H9 (cell line): ENCODE data around the gene WDR4. TPM values are rescaled to one million over a fixed set of nuclear protein-coding genes. Genes with fewer than 3 reads are reported as not detected.

ENCODE experiments used
- DNase-seq: peaks from one replicate; pipeline ENCODE4 v3.0.0-alpha.2; 2017
- H2AFZ ChIP-seq: one replicate; pipeline ENCODE4 v1.6.1; 2013; ENCODE audit warnings: mild to moderate bottlenecking, low read length, control low read depth, moderate library complexity
- H2AK5ac ChIP-seq: 2 replicates; pipeline ENCODE4 v1.6.1; 2013; ENCODE audit warnings: low read length, control low read depth, mixed read lengths; ENCODE audit not compliant: insufficient read length
- H2BK120ac ChIP-seq: one replicate; pipeline ENCODE4 v1.6.1; 2013; ENCODE audit warnings: low read depth, mild to moderate bottlenecking, low read length, control low read depth, inconsistent platforms; ENCODE audit not compliant: poor library complexity, severe bottlenecking
- H2BK12ac ChIP-seq: 2 replicates; pipeline ENCODE4 v1.6.1; 2013; ENCODE audit warnings: low read length, control low read depth, mixed read lengths, low read depth; ENCODE audit not compliant: insufficient read length
- H2BK15ac ChIP-seq: 2 replicates; pipeline ENCODE4 v1.6.1; 2013; ENCODE audit warnings: low read depth, low read length, control low read depth
- H2BK20ac ChIP-seq: one replicate; pipeline ENCODE4 v1.6.1; 2013; ENCODE audit warnings: low read depth, mild to moderate bottlenecking, low read length, control low read depth, inconsistent platforms; ENCODE audit not compliant: poor library complexity, severe bottlenecking
- H2BK5ac ChIP-seq: 2 replicates; pipeline ENCODE4 v1.6.1; 2013; ENCODE audit warnings: low read length, control low read depth, mixed read lengths; ENCODE audit not compliant: insufficient read length
- H3K14ac ChIP-seq: 2 replicates; pipeline ENCODE4 v1.6.1; 2013; ENCODE audit warnings: low read length, control low read depth; ENCODE audit not compliant: insufficient read depth
- H3K18ac ChIP-seq: 2 replicates; pipeline ENCODE4 v1.6.1; 2013; ENCODE audit warnings: low read depth, mild to moderate bottlenecking, mixed read lengths, low read length, control low read depth; ENCODE audit not compliant: insufficient read length
- H3K23ac ChIP-seq: 2 replicates; pipeline ENCODE4 v1.6.1; 2013; ENCODE audit warnings: low read length, control low read depth, mixed read lengths, low read depth; ENCODE audit not compliant: insufficient read length
- H3K23me2 ChIP-seq: 2 replicates; pipeline ENCODE4 v1.6.1; 2013; ENCODE audit warnings: low read depth, mild to moderate bottlenecking, mixed read lengths, low read length, control low read depth; ENCODE audit not compliant: insufficient read length, poor library complexity, severe bottlenecking
- H3K27ac ChIP-seq: 2 replicates; pipeline ENCODE4 v1.5.1; 2013; ENCODE audit warnings: low read length, control low read depth, mixed read lengths, low read depth; ENCODE audit not compliant: insufficient read length
- H3K27me3 ChIP-seq: 2 replicates; pipeline ENCODE4 v1.6.1; 2013; ENCODE audit warnings: low read length, control low read depth, inconsistent platforms; ENCODE audit not compliant: insufficient read depth
- H3K4ac ChIP-seq: 2 replicates; pipeline ENCODE4 v1.6.1; 2013; ENCODE audit warnings: low read depth, mild to moderate bottlenecking, control low read depth, inconsistent platforms, low read length, moderate library complexity
- H3K4me1 ChIP-seq: 2 replicates; pipeline ENCODE4 v1.6.1; 2013; ENCODE audit warnings: low read length, control low read depth, inconsistent platforms; ENCODE audit not compliant: insufficient read depth
- H3K4me2 ChIP-seq: 2 replicates; pipeline ENCODE4 v1.6.1; 2013; ENCODE audit warnings: low read length, control low read depth, mixed read lengths; ENCODE audit not compliant: insufficient read length, insufficient read depth
- H3K56ac ChIP-seq: 2 replicates; pipeline ENCODE4 v1.6.1; 2013; ENCODE audit warnings: low read depth, mild to moderate bottlenecking, mixed read lengths, low read length, control low read depth; ENCODE audit not compliant: insufficient read length
- H3K79me1 ChIP-seq: 2 replicates; pipeline ENCODE4 v1.6.1; 2013; ENCODE audit warnings: low read depth, mild to moderate bottlenecking, moderate library complexity, low read length, control low read depth, inconsistent platforms; ENCODE audit not compliant: insufficient read depth, poor library complexity, severe bottlenecking
- H3K79me2 ChIP-seq: 2 replicates; pipeline ENCODE4 v1.6.1; 2013; ENCODE audit warnings: low read length, control low read depth, inconsistent platforms; ENCODE audit not compliant: insufficient read depth
- H3K9ac ChIP-seq: 2 replicates; pipeline ENCODE4 v1.6.1; 2013; ENCODE audit warnings: low read length, control low read depth, mixed read lengths; ENCODE audit not compliant: insufficient read length; ENCODE audit errors: extremely low read depth
- H3K9me3 ChIP-seq: one replicate; pipeline ENCODE4 v1.6.1; 2013; ENCODE audit warnings: low read depth, low read length, inconsistent platforms; ENCODE audit not compliant: control insufficient read depth
- H3T11ph ChIP-seq: one replicate; pipeline ENCODE4 v1.6.1; 2013; ENCODE audit warnings: mild to moderate bottlenecking, low read length, control low read depth, inconsistent platforms
- H4K20me1 ChIP-seq: one replicate; pipeline ENCODE4 v1.6.1; 2013; ENCODE audit not compliant: control insufficient read depth, insufficient read length, insufficient read depth
- H4K5ac ChIP-seq: 2 replicates; pipeline ENCODE4 v1.6.1; 2013; ENCODE audit warnings: low read depth, mild to moderate bottlenecking, mixed read lengths, low read length, control low read depth; ENCODE audit not compliant: insufficient read length
- H4K8ac ChIP-seq: replicated peaks from 2 replicates; pipeline ENCODE4 v1.6.1; 2013; ENCODE audit warnings: low read length, control low read depth, mixed read lengths, low read depth; ENCODE audit not compliant: insufficient read length
- H4K91ac ChIP-seq: 2 replicates; pipeline ENCODE4 v1.6.1; 2013; ENCODE audit warnings: low read depth, mild to moderate bottlenecking, moderate library complexity, mixed read lengths, low read length, control low read depth; ENCODE audit not compliant: insufficient read length
- H3K27ac Mint-ChIP-seq, 3 experiments: 2 replicates in 2 of 3; 3 replicates in 1 of 3; pipeline ENCODE4 v1.8.0; 2020 to 2021; ENCODE audit warnings: mixed read lengths in 3 of 3, mild to moderate bottlenecking in 1 of 3, moderate library complexity in 1 of 3
- H3K27me3 Mint-ChIP-seq: 2 replicates; pipeline ENCODE4 v1.8.0; 2021; ENCODE audit warnings: low read depth, mild to moderate bottlenecking, moderate library complexity, mixed read lengths
- H3K36me3 Mint-ChIP-seq, 3 experiments: 2 replicates in 2 of 3; 3 replicates in 1 of 3; pipeline ENCODE4 v1.8.0; 2020 to 2021; ENCODE audit warnings: low read depth in 3 of 3, mixed read lengths in 3 of 3; ENCODE audit not compliant: insufficient read depth in 1 of 3
- H3K4me1 Mint-ChIP-seq, 2 experiments: 2 replicates each; pipeline ENCODE4 v1.8.0; 2020; ENCODE audit warnings: mixed read lengths in 2 of 2
- H3K4me3 Mint-ChIP-seq, 2 experiments: 2 replicates in 1 of 2; 3 replicates in 1 of 2; pipeline ENCODE4 v1.8.0; 2020 to 2021; ENCODE audit warnings: mild to moderate bottlenecking in 2 of 2, mixed read lengths in 2 of 2, moderate library complexity in 1 of 2
- H3K9me3 Mint-ChIP-seq, 2 experiments: 2 replicates in 1 of 2; 3 replicates in 1 of 2; pipeline ENCODE4 v1.8.0; 2020; ENCODE audit warnings: mild to moderate bottlenecking in 2 of 2, mixed read lengths in 2 of 2, moderate library complexity in 1 of 2
- WGBS: extraction: QIAGEN DNeasy Blood & Tissue Kit; methylation state at CpG from one replicate; pipeline ENCODE4 v1.1.7; 2013; ENCODE audit warnings: missing lambda C conversion rate, low lambda C conversion rate, mixed read lengths; ENCODE audit not compliant: insufficient read length; ENCODE audit errors: extremely low coverage; 5-methylcytosine and 5-hydroxymethylcytosine counted together
- total RNA-seq: library from RNA; stranded (reverse); gene quantifications from 2 replicates; pipeline ENCODE4 v1.2.1, GENCODE V29; 2021
- TF ChIP-seq, protein P1 (sequence below): fragments of 200-600 bp; sonication (generic); conservative IDR thresholded peaks from 3 replicates; pipeline ENCODE4 v1.8.0; 2021; ENCODE audit warnings: antibody characterized with exemption, mild to moderate bottlenecking

The WDR4 gene
- total RNA-seq, 1 experiment from 2014 or later = 54.4 TPM

DNA sequence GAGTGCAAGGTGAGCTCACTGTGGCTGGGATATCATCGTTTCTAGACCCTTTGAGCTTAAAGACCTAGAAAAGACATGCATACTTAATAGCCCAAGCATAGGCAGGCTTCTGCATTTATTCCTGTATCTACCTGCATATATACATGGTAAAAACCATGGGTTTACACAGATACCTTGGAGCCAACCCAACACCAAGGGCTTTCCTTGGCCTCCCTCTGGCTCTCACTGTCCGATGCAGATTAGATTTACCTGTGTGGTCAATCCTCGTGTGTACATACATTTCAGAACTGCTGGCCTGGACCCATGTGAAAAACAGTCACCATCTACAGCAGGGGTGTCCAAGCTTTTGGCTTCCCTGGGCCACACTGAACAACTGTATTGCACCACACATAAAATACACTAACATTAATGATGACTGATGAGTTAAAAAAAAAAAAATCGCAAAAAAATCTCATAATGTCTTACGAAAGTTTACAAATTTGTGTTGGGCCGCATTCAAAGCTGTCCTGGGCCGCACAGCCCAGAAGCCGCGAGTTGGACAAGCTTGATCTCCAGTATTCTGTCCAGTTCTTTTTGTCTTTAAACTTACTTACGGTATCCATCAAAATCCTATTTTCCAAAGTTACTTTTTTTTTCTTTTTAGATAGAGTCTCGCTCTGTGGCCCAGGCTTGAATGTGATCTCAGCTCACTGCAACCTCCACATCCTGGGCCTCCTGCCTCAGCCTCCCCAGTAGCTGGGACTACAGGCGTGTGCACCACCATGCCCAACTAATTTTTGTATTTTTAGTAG lies 43.5 kb downstream of the WDR4 start:
- no peak overlapping the region for H3T11ph ChIP-seq
- no peak overlapping the region for H4K91ac ChIP-seq
- H2BK12ac ChIP-seq = no peak overlapping the region
- no peaks in the 10 kb centered on the region for H3K9me3 ChIP-seq
- H3K27ac ChIP-seq = no peak overlapping the region
- no peaks in the 10 kb centered on the region for H3K79me2 ChIP-seq
- no peak overlapping the region for H2BK5ac ChIP-seq
- no peak overlapping the region for H3K9ac ChIP-seq
- H3K4me1 ChIP-seq = peaks cover 4% of the 10 kb centered on the region; the same call in 1 of the 2 replicates
- no peak overlapping the region for H2BK20ac ChIP-seq
- no peak overlapping the region for H3K4me2 ChIP-seq
- no peak overlapping the region for H2AK5ac ChIP-seq
- peaks cover 12 to 15% of the 10 kb centered on the region in 2 experiments for H3K4me1 Mint-ChIP-seq
- H3K36me3 Mint-ChIP-seq = peaks cover 10 to 27% (median 18%) of the 10 kb centered on the region in 3 experiments; a peak in 5 of 7 replicates
- H3K27me3 Mint-ChIP-seq = peaks cover 34% of the 10 kb centered on the region
- H3K4ac ChIP-seq = no peak overlapping the region
- H2AFZ ChIP-seq = no peak overlapping the region
- H2BK15ac ChIP-seq = no peak overlapping the region
- H4K5ac ChIP-seq = no peak overlapping the region
- TF ChIP-seq, protein P1, sequence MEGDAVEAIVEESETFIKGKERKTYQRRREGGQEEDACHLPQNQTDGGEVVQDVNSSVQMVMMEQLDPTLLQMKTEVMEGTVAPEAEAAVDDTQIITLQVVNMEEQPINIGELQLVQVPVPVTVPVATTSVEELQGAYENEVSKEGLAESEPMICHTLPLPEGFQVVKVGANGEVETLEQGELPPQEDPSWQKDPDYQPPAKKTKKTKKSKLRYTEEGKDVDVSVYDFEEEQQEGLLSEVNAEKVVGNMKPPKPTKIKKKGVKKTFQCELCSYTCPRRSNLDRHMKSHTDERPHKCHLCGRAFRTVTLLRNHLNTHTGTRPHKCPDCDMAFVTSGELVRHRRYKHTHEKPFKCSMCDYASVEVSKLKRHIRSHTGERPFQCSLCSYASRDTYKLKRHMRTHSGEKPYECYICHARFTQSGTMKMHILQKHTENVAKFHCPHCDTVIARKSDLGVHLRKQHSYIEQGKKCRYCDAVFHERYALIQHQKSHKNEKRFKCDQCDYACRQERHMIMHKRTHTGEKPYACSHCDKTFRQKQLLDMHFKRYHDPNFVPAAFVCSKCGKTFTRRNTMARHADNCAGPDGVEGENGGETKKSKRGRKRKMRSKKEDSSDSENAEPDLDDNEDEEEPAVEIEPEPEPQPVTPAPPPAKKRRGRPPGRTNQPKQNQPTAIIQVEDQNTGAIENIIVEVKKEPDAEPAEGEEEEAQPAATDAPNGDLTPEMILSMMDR = no peak
- H3K56ac ChIP-seq = no peak overlapping the region
- no CpG with 5 or more reads among the region's 12 CpGs for WGBS
- H3K9me3 Mint-ChIP-seq = no peaks in the 10 kb centered on the region
- H3K79me1 ChIP-seq = no peaks in the 10 kb centered on the region
- peaks cover 6% of the 10 kb centered on the region for H4K20me1 ChIP-seq
- no peak for DNase-seq
- no peak overlapping the region for H3K23ac ChIP-seq
- no peaks in the 10 kb centered on the region for H3K23me2 ChIP-seq
- no peak overlapping the region for H4K8ac ChIP-seq
- no peak overlapping the region for H3K4me3 Mint-ChIP-seq
- no peak overlapping the region for H3K18ac ChIP-seq
- no peak overlapping the region for H2BK120ac ChIP-seq
- H3K27me3 ChIP-seq = no peaks in the 10 kb centered on the region
- H3K27ac Mint-ChIP-seq = no peak overlapping the region
- H3K14ac ChIP-seq = no peak overlapping the region
